ENCODE results near the gene PLA2G6. TPM values are rescaled to one million over a fixed set of nuclear protein-coding genes. Genes with fewer than 3 reads are reported as not detected.

PLA2G6 gene
- total and polyA plus RNA-seq, 2 of the 4 experiments (the other 2 are of a cell fraction): 6.1 to 10.3 TPM

- 74% methylated on average over 13 of the region's 22 CpGs; no CpG with 5 or more reads in 1 of the 2 experiments for WGBS, 2 experiments (ENCODE audit: extremely low coverage in 2 of 2, insufficient read length in 1 of 2)
- H3K9me1 ChIP-seq (ENCODE audit: insufficient read depth, low read length): no peaks in the 10 kb centered on the region
- no peak overlapping the region for H3K9ac ChIP-seq (ENCODE audit: low read depth, low read length)
- no peak overlapping the region for H4K91ac ChIP-seq (ENCODE audit: insufficient read depth, low read depth, low read length)
- TF ChIP-seq CHD1 (IDR thresholded peaks at IDR 0.05; ENCODE audit: low read depth, low read length) (no peak), POLR2A (IDR thresholded peaks at IDR 0.05; ENCODE audit: low read depth, low read length) (no peak), RAD21 (IDR thresholded peaks at IDR 0.05; ENCODE audit: low read length) (no peak), SMC3 (IDR thresholded peaks at IDR 0.05; ENCODE audit: low read depth, low read length) (no peak), RCOR1 (IDR thresholded peaks at IDR 0.05; ENCODE audit: insufficient replicate concordance, low read length) (no peak), CEBPB (IDR thresholded peaks at IDR 0.05; ENCODE audit: low read depth, low read length) (no peak), MAZ (IDR thresholded peaks at IDR 0.05; ENCODE audit: borderline replicate concordance, low read depth, low read length) (no peak), FOS (IDR thresholded peaks at IDR 0.05; ENCODE audit: low read depth, low read length) (no peak), BHLHE40 (IDR thresholded peaks at IDR 0.05; ENCODE audit: low read depth, low read length) (no peak), NFE2L2 (IDR thresholded peaks at IDR 0.05; ENCODE audit: low read depth, low read length) (no peak), ELK1 (IDR thresholded peaks at IDR 0.05; ENCODE audit: borderline replicate concordance, low read depth, low read length) (no peak), MXI1 (IDR thresholded peaks at IDR 0.05; ENCODE audit: borderline replicate concordance, low read depth, low read length) (no peak), MAFK (IDR thresholded peaks at IDR 0.05; ENCODE audit: low read depth, low read length) (no peak), RFX5 (IDR thresholded peaks at IDR 0.05; ENCODE audit: low read depth, low read length) (no peak)
- TF ChIP-seq, protein P1, sequence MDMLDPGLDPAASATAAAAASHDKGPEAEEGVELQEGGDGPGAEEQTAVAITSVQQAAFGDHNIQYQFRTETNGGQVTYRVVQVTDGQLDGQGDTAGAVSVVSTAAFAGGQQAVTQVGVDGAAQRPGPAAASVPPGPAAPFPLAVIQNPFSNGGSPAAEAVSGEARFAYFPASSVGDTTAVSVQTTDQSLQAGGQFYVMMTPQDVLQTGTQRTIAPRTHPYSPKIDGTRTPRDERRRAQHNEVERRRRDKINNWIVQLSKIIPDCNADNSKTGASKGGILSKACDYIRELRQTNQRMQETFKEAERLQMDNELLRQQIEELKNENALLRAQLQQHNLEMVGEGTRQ (IDR thresholded peaks at IDR 0.05; ENCODE audit: low read depth, low read length): no peak
- TF ChIP-seq, protein P2, sequence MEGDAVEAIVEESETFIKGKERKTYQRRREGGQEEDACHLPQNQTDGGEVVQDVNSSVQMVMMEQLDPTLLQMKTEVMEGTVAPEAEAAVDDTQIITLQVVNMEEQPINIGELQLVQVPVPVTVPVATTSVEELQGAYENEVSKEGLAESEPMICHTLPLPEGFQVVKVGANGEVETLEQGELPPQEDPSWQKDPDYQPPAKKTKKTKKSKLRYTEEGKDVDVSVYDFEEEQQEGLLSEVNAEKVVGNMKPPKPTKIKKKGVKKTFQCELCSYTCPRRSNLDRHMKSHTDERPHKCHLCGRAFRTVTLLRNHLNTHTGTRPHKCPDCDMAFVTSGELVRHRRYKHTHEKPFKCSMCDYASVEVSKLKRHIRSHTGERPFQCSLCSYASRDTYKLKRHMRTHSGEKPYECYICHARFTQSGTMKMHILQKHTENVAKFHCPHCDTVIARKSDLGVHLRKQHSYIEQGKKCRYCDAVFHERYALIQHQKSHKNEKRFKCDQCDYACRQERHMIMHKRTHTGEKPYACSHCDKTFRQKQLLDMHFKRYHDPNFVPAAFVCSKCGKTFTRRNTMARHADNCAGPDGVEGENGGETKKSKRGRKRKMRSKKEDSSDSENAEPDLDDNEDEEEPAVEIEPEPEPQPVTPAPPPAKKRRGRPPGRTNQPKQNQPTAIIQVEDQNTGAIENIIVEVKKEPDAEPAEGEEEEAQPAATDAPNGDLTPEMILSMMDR (conservative IDR thresholded peaks at IDR 0.05; ENCODE audit: low read depth, low read length): no peak
- no peaks in the 10 kb centered on the region for H3K79me1 ChIP-seq (ENCODE audit: low read depth in 1 of 2, low read length in 2 of 2)
- in situ Hi-C loops (cut with MboI; ENCODE audit: low sequenced_read_pairs) (no loop called here), dilution Hi-C loops (cut with HindIII; ENCODE audit: low sequenced_read_pairs, unreplicated experiment) (no loop called here), intact Hi-C loops (cut with micrococcal nuclease) (no loop called here)
- H3K18ac ChIP-seq (ENCODE audit: low read depth, low read length): no peak overlapping the region
- H3K9me3 ChIP-seq (ENCODE audit: control insufficient read depth, insufficient read depth, low read length): no peaks in the 10 kb centered on the region
- no peak overlapping the region for H2AK9ac ChIP-seq (replicated peaks; ENCODE audit: low read depth, low read length, poor library complexity)
- no peak overlapping the region for H3K56ac ChIP-seq (ENCODE audit: extremely low read depth, insufficient read depth, low read length)
- H3K27ac ChIP-seq (ENCODE audit: insufficient read depth, low read length): no peak overlapping the region
- H2BK20ac ChIP-seq (ENCODE audit: low read depth, low read length): no peak overlapping the region
- no peak overlapping the region for H3K4me3 ChIP-seq (ENCODE audit: insufficient read depth, low read depth, low read length)
- no peak overlapping the region for H4K5ac ChIP-seq (ENCODE audit: low read depth, low read length)
- H3K27me3 ChIP-seq (ENCODE audit: control insufficient read depth, insufficient read depth, low read length): peaks cover 2% of the 10 kb centered on the region; the same call in 1 of the 2 replicates
- BruUV-seq (replicated peaks): no TSS peak
- no peak for DNase-seq
- ChIA-PET POLR2A (ENCODE audit: unreplicated experiment) (no interaction called here), CTCF (no interaction called here)
- H2BK5ac ChIP-seq (ENCODE audit: low read depth, low read length, poor library complexity, severe bottlenecking): no peak overlapping the region
- no peak overlapping the region for H3K14ac ChIP-seq (replicated peaks; ENCODE audit: low read depth, low read length)
- no peak overlapping the region for H2BK120ac ChIP-seq (ENCODE audit: low read depth, low read length)
- no peak overlapping the region for H2AK5ac ChIP-seq (ENCODE audit: low read depth, low read length)
- no peaks in the 10 kb centered on the region for H4K20me1 ChIP-seq (ENCODE audit: insufficient read depth, low read length)
- H2BK15ac ChIP-seq (ENCODE audit: low read depth, low read length): no peak overlapping the region
- ATAC-seq (ENCODE audit: low read depth): no peak
- H3K4me2 ChIP-seq (ENCODE audit: low read depth, low read length): no peak overlapping the region
- no peaks in the 10 kb centered on the region for H3K4me1 ChIP-seq (ENCODE audit: control insufficient read depth, insufficient read depth, low read length)
- H2AFZ ChIP-seq (replicated peaks; ENCODE audit: low read length, poor library complexity): no peak overlapping the region
- H4K8ac ChIP-seq (ENCODE audit: low read depth in 2 of 2, low read length in 2 of 2): no peak overlapping the region
- H3K36me3 ChIP-seq (ENCODE audit: control insufficient read depth, insufficient read depth, low read length): no peaks in the 10 kb centered on the region
- no peak overlapping the region for H3K23ac ChIP-seq (ENCODE audit: low read depth, low read length)
- no peak overlapping the region for H3K4ac ChIP-seq (ENCODE audit: low read depth, low read length)
Measured at GRCh38 chr22:38109371-38110001, 72.1 kb downstream of the PLA2G6 start.

Measured in IMR-90 (cell line).